VCaP (cell line): ENCODE data around the gene IFI30.

ENCODE experiments used
- H3K27ac ChIP-seq: fragments of 450-650 bp; 2 replicates; pipeline ENCODE4 v1.5.1; 2017
- TF ChIP-seq, protein P1 (sequence below): fragments of 450-650 bp; conservative IDR thresholded peaks from 2 replicates; pipeline ENCODE4 v1.5.1; 2017; ENCODE audit warnings: mild to moderate bottlenecking, moderate library complexity

IFI30 gene

DNA sequence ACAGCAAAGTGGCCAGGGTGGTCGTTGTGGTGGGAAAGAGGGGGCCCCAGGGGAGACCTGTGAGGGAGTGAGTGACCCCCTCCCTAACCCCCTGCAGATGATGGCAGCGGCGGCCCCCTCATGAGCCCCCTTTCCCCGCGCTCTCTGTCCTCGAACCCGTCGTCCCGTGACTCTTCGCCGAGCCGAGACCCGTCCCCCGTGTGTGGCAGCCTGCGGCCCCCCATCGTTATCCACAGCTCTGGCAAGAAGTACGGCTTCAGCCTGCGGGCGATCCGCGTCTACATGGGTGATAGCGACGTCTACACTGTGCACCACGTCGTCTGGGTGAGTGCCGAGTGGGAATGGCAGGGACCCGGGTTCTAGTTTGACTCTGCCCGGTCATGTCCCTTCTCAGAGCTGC, 28.7 kb upstream of the IFI30 start:
- TF ChIP-seq, protein P1, sequence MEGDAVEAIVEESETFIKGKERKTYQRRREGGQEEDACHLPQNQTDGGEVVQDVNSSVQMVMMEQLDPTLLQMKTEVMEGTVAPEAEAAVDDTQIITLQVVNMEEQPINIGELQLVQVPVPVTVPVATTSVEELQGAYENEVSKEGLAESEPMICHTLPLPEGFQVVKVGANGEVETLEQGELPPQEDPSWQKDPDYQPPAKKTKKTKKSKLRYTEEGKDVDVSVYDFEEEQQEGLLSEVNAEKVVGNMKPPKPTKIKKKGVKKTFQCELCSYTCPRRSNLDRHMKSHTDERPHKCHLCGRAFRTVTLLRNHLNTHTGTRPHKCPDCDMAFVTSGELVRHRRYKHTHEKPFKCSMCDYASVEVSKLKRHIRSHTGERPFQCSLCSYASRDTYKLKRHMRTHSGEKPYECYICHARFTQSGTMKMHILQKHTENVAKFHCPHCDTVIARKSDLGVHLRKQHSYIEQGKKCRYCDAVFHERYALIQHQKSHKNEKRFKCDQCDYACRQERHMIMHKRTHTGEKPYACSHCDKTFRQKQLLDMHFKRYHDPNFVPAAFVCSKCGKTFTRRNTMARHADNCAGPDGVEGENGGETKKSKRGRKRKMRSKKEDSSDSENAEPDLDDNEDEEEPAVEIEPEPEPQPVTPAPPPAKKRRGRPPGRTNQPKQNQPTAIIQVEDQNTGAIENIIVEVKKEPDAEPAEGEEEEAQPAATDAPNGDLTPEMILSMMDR = no peak
- no peak overlapping the region for H3K27ac ChIP-seq

DNA sequence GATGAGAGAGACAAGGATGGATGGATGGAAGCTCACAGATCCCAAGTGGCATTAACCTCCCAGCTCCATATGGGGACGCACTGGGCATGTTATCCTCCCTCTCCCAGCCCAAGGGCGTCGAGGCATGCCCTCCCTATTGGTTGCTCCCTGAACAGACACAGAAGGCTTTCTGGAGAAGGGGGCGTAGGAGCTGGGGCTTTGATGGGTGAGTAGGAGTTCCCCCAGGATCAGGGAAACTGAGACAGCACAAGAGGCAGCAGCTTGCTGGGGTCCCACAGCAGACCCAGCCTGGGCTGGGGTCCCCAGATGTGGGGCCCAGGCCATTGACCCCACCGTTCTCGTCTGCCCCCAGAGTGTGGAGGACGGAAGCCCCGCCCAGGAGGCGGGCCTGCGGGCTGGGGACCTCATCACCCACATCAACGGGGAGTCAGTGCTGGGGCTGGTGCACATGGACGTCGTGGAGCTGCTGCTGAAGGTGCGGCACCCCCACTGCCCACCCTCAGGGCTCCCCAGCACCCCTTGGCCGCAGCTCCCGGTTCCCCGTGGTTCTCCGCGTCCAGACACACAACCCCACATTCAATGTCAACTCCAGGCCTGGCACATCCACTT, 28.1 kb upstream of the IFI30 start:
- TF ChIP-seq, protein P1 = no peak
- H3K27ac ChIP-seq = no peak overlapping the region

GRCh38 chr19:18147396-18147795, 26.2 kb upstream of the IFI30 start:
- TF ChIP-seq, protein P1 = no peak
- no peak overlapping the region for H3K27ac ChIP-seq

GRCh38 chr19:18149596-18149975, 24.0 kb upstream of the IFI30 start:
- H3K27ac ChIP-seq = no peak overlapping the region
- TF ChIP-seq, protein P1 = no peak

- TF ChIP-seq, protein P1 = no peak
- H3K27ac ChIP-seq = no peak overlapping the region
Observed at GRCh38 chr19:18150776-18151624, 22.6 kb upstream of the IFI30 start.

GRCh38 chr19:18152442-18152816, 21.2 kb upstream of the IFI30 start:
- peak overlapping the region; percentile 95 for H3K27ac ChIP-seq
- TF ChIP-seq, protein P1 = peak; percentile 69

DNA sequence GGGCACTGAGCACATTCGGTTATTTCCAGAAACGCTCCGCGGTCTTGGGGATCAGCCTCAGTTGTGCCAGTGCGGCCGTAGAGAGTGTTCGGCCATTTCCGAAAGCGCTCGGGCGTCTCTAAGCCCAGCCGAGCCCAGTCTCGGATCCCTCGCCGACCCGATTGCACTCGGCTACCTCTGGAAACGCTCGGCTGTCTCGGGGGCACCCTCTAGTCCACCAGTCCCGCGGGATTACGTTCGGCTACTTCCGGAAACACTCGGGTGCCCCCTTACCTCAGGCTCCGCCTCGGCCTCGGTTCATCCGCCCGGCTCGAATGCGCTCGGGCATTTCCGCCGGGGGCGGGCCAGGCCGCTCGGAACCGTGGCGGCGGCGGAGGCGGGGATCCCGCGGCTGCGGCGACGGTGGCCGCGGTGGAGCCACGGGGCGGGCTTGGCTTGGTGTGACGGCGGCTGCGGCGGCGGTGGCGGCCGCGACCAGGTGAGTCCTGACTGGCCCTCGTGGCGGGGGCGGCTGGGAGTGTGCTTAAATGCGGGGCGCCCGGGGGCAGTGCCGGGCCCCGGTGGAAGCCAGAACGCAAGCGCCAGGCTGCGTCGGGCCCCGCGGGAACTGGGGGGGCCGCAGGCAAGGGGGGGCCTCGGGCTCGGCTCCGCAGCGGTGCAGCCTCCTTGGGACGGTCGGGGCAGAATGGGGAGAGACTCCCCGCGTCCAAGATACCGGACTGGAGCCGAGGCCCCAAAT, 20.6 kb upstream of the IFI30 start, which contains the start of gene PIK3R2:
Gene PIK3R2, plus strand, starts transcription at position 347 of the 739 bp plus-strand sequence. CDS start 2,717 bp downstream, outside the sequence.
- TF ChIP-seq, protein P1 = peak; percentile 28; the same call in 1 of the 2 replicates
- peak within 1 kb of the TSS; percentile 95 for H3K27ac ChIP-seq
